Duodenal mucosa (tissue), 2 donors: Measurements from ENCODE around the gene ROMO1.

Experiments used
- H3K27ac ChIP-seq: one replicate; pipeline ENCODE4 v1.7.0; 2013; ENCODE audit warnings: low read depth, low read length
- H3K27me3 ChIP-seq, 2 donors: one replicate each; pipeline ENCODE4 v1.7.0; 2013; ENCODE audit warnings: low read length in 2 of 2, control low read depth in 1 of 2; ENCODE audit not compliant: insufficient read depth in 2 of 2, control insufficient read depth in 1 of 2
- H3K36me3 ChIP-seq, 2 donors: one replicate each; pipeline ENCODE4 v1.7.0; 2013; ENCODE audit warnings: low read length in 2 of 2, control low read depth in 1 of 2; ENCODE audit not compliant: insufficient read depth in 2 of 2, control insufficient read depth in 1 of 2
- H3K4me1 ChIP-seq, 2 donors: one replicate each; pipeline ENCODE4 v1.7.0; 2013; ENCODE audit warnings: low read length in 2 of 2, control low read depth in 1 of 2; ENCODE audit not compliant: insufficient read depth in 2 of 2, control insufficient read depth in 1 of 2
- H3K4me3 ChIP-seq, 2 donors: one replicate each; pipeline ENCODE4 v1.7.0; 2013; ENCODE audit warnings: low read length in 2 of 2, low read depth in 1 of 2
- H3K9ac ChIP-seq, 2 donors: one replicate each; pipeline ENCODE4 v1.7.0; 2013; ENCODE audit warnings: low read length in 2 of 2, low read depth in 1 of 2
- H3K9me3 ChIP-seq, 2 donors: one replicate each; pipeline ENCODE4 v1.7.0; 2013; ENCODE audit warnings: low read length in 2 of 2, control low read depth in 1 of 2; ENCODE audit not compliant: control insufficient read depth in 1 of 2

ROMO1 gene

GRCh38 chr20:35729836-35730582 lies 30.8 kb downstream of the ROMO1 start:
- H3K4me3 ChIP-seq: no peak overlapping the region
- H3K9ac ChIP-seq: no peak overlapping the region
- H3K9me3 ChIP-seq: no peaks in the 10 kb centered on the region
- H3K4me1 ChIP-seq: peaks cover 15 to 21% of the 10 kb centered on the region in 2 donors
- no peak overlapping the region for H3K27ac ChIP-seq
- no peaks in the 10 kb centered on the region for H3K27me3 ChIP-seq
- peaks cover 53 to 98% of the 10 kb centered on the region in 2 donors for H3K36me3 ChIP-seq

GRCh38 chr20:35730583-35731468 lies 31.6 kb downstream of the ROMO1 start:
- Histone ChIP-seq H3K27me3 (no peaks in the 10 kb centered on the region), H3K4me3 (no peak overlapping the region), H3K9ac (no peak overlapping the region), H3K4me1 (peaks cover 19 to 28% of the 10 kb centered on the region in 2 donors), H3K36me3 (peaks cover 52 to 99% of the 10 kb centered on the region in 2 donors), H3K9me3 (no peaks in the 10 kb centered on the region), H3K27ac (no peak overlapping the region)

GRCh38 chr20:35731469-35731788 lies 32.2 kb downstream of the ROMO1 start:
- peaks cover 55 to 99% of the 10 kb centered on the region in 2 donors for H3K36me3 ChIP-seq
- no peaks in the 10 kb centered on the region for H3K9me3 ChIP-seq
- peaks cover 25 to 34% of the 10 kb centered on the region in 2 donors for H3K4me1 ChIP-seq
- H3K4me3 ChIP-seq: no peak overlapping the region
- no peak overlapping the region for H3K9ac ChIP-seq
- H3K27me3 ChIP-seq: no peaks in the 10 kb centered on the region
- no peak overlapping the region for H3K27ac ChIP-seq

GRCh38 chr20:35731862-35732643 lies 32.8 kb downstream of the ROMO1 start:
- Histone ChIP-seq H3K36me3 (peaks cover 53 to 95% of the 10 kb centered on the region in 2 donors), H3K9me3 (no peaks in the 10 kb centered on the region), H3K27ac (no peak overlapping the region)

GRCh38 chr20:35732644-35732982 lies 33.4 kb downstream of the ROMO1 start:
- H3K27me3 ChIP-seq: no peaks in the 10 kb centered on the region
- H3K4me3 ChIP-seq: no peak overlapping the region
- no peak overlapping the region for H3K9ac ChIP-seq
- no peaks in the 10 kb centered on the region for H3K9me3 ChIP-seq
- H3K27ac ChIP-seq: no peak overlapping the region
- peaks cover 53 to 90% of the 10 kb centered on the region in 2 donors for H3K36me3 ChIP-seq
- H3K4me1 ChIP-seq: peaks cover 25 to 38% of the 10 kb centered on the region in 2 donors

More at GRCh38 chr20:35731862-35732643, 32.8 kb downstream of the ROMO1 start:
- Histone ChIP-seq H3K27me3 (no peaks in the 10 kb centered on the region), H3K4me1 (peaks cover 25 to 38% of the 10 kb centered on the region in 2 donors), H3K9ac (no peak overlapping the region), H3K4me3 (no peak overlapping the region)

- H3K9ac ChIP-seq: no peak overlapping the region
- H3K4me1 ChIP-seq: peaks cover 38 to 49% of the 10 kb centered on the region in 2 donors
- H3K9me3 ChIP-seq: no peaks in the 10 kb centered on the region
- no peaks in the 10 kb centered on the region for H3K27me3 ChIP-seq
- H3K36me3 ChIP-seq: peaks cover 56 to 88% of the 10 kb centered on the region in 2 donors
- H3K4me3 ChIP-seq: no peak overlapping the region
- H3K27ac ChIP-seq: no peak overlapping the region
Measured at GRCh38 chr20:35734374-35734773, 35.2 kb downstream of the ROMO1 start.

GRCh38 chr20:35734777-35735649 lies 35.8 kb downstream of the ROMO1 start:
- H3K9ac ChIP-seq: no peak overlapping the region
- H3K4me3 ChIP-seq: no peak overlapping the region
- H3K36me3 ChIP-seq: peaks cover 49 to 88% of the 10 kb centered on the region in 2 donors
- peaks cover 44 to 55% of the 10 kb centered on the region in 2 donors for H3K4me1 ChIP-seq
- no peak overlapping the region for H3K27ac ChIP-seq
- H3K9me3 ChIP-seq: no peaks in the 10 kb centered on the region
- H3K27me3 ChIP-seq: no peaks in the 10 kb centered on the region

- H3K36me3 ChIP-seq: peaks cover 45 to 83% of the 10 kb centered on the region in 2 donors
Measured at GRCh38 chr20:35735826-35736470, 36.7 kb downstream of the ROMO1 start.

GRCh38 chr20:35737865-35738333 lies 38.7 kb downstream of the ROMO1 start:
- no peak overlapping the region for H3K9ac ChIP-seq
- H3K27me3 ChIP-seq: no peaks in the 10 kb centered on the region
- peaks cover 46 to 52% of the 10 kb centered on the region in 2 donors for H3K4me1 ChIP-seq
- H3K4me3 ChIP-seq: no peak overlapping the region
- H3K9me3 ChIP-seq: no peaks in the 10 kb centered on the region
- peaks cover 37 to 63% of the 10 kb centered on the region in 2 donors for H3K36me3 ChIP-seq
- no peak overlapping the region for H3K27ac ChIP-seq

More at GRCh38 chr20:35735826-35736470, 36.7 kb downstream of the ROMO1 start:
- no peaks in the 10 kb centered on the region for H3K9me3 ChIP-seq
- no peaks in the 10 kb centered on the region for H3K27me3 ChIP-seq
- H3K27ac ChIP-seq: no peak overlapping the region
- no peak overlapping the region for H3K9ac ChIP-seq
- peak overlapping the region in 1 of 2 donors; percentile 19 for H3K4me3 ChIP-seq
- H3K4me1 ChIP-seq: peaks cover 49 to 61% of the 10 kb centered on the region in 2 donors
